ENCODE results near the gene LRRC18. TPM values are rescaled to one million over a fixed set of nuclear protein-coding genes. Genes with fewer than 3 reads are reported as not detected.

LRRC18 gene
- total and polyA plus RNA-seq, 10 of the 15 experiments (the other 5 are each of a cell fraction or from before 2014, with no cell fraction given) = 0.16 to 0.47 (median 0.24) TPM; not detected in 6

GRCh38 chr10:48895803-48896195 lies 43.8 kb downstream of the LRRC18 start:
- ChIA-PET POLR2A (no interaction called here), RAD21 (ENCODE audit: unreplicated experiment) (no interaction called here), SMC1A (ENCODE audit: uncharacterized antibody, unreplicated experiment) (no interaction called here), CTCF (interaction anchor here (1.3 to 1.5 kb wide), 2 partner anchors 13 to 239 kb away, joined by 3 to 8 read pairs; no protein-coding TSS in a partner anchor)
- H3K4me3 ChIP-seq = no peak overlapping the region
- DNase-seq (ENCODE audit: low read depth, low spot score) = no peak
- in situ Hi-C loops (cut with MboI) = no loop called here
- H3K27me3 ChIP-seq (replicated peaks in 1 of 2; ENCODE audit: control insufficient read depth in 2 of 2, insufficient read depth in 2 of 2, low read length in 1 of 2) = no peaks in the 10 kb centered on the region
- H3K27ac ChIP-seq (ENCODE audit: control insufficient read depth, insufficient read depth) = no peak overlapping the region
- BruUV-seq (replicated peaks) = no TSS peak
- no peak overlapping the region for H2AFZ ChIP-seq (ENCODE audit: control insufficient read depth, low read depth, low read length)
- no peak overlapping the region for H3K9ac ChIP-seq (ENCODE audit: control insufficient read depth, insufficient read depth, low read length)
- no peaks in the 10 kb centered on the region for H3K9me3 ChIP-seq (replicated peaks; ENCODE audit: control insufficient read depth, insufficient read depth, low read length)
- TF ChIP-seq ZNF384 (IDR thresholded peaks at IDR 0.05; ENCODE audit: borderline replicate concordance, low read depth, low read length) (no peak), SREBF2 (IDR thresholded peaks at IDR 0.05; ENCODE audit: low read length) (no peak), MEF2B (IDR thresholded peaks at IDR 0.05; ENCODE audit: partially characterized antibody, poor library complexity, severe bottlenecking) (no peak), BHLHE40 (IDR thresholded peaks at IDR 0.05; ENCODE audit: borderline replicate concordance in 1 of 2, low read depth in 2 of 2, low read length in 1 of 2) (no peak), SIX5 (IDR thresholded peaks at IDR 0.05; ENCODE audit: low read depth, low read length, severe bottlenecking) (no peak), BCL3 (IDR thresholded peaks at IDR 0.05; ENCODE audit: borderline replicate concordance, insufficient read depth, low read depth, low read length, poor library complexity, severe bottlenecking) (no peak), LARP7 (IDR thresholded peaks at IDR 0.05) (no peak)
- H4K20me1 ChIP-seq (ENCODE audit: control insufficient read depth, insufficient read depth) = no peaks in the 10 kb centered on the region
- H3K4me1 ChIP-seq (ENCODE audit: control insufficient read depth, insufficient read depth, low read length) = no peaks in the 10 kb centered on the region
- no peak for ATAC-seq
- peaks cover 26 to 27% of the 10 kb centered on the region in 2 experiments for H3K36me3 ChIP-seq (ENCODE audit: control insufficient read depth in 2 of 2, insufficient read depth in 2 of 2, low read length in 1 of 2)
- intact Hi-C loops (cut with micrococcal nuclease; ENCODE audit: unreplicated experiment) = no loop called here
- no peaks in the 10 kb centered on the region for H3K79me2 ChIP-seq (ENCODE audit: control insufficient read depth, insufficient read depth, low read length)
- WGBS (ENCODE audit: insufficient coverage, insufficient replicate concordance, low lambda C conversion rate, missing lambda C conversion rate) = 93% methylated on average over 3 of the region's 3 CpGs
- no peak for FAIRE-seq
- no peak overlapping the region for H3K4me2 ChIP-seq (ENCODE audit: control insufficient read depth, insufficient read depth)
